OCI-LY1 (cell line): ENCODE data around the gene SPATA31D4.

ENCODE experiments used
- H2AFZ ChIP-seq: fragments of 200-600 bp; sonication (generic), shearing (Covaris generic); 2 replicates; pipeline ENCODE4 v1.6.0; 2014; ENCODE audit warnings: antibody characterized with exemption, mild to moderate bottlenecking, low read length
- H3F3A ChIP-seq: fragments of 200-600 bp; sonication (generic), shearing (Covaris generic); 2 replicates; pipeline ENCODE4 v1.6.0; 2014; ENCODE audit warnings: mild to moderate bottlenecking, antibody characterized with exemption, low read length, moderate library complexity; ENCODE audit not compliant: insufficient read depth
- H3K27ac ChIP-seq: fragments of 200-600 bp; sonication (generic); 2 replicates; pipeline ENCODE4 v1.5.1; 2014; ENCODE audit warnings: low read length, mixed run types, mild to moderate bottlenecking, low read depth; ENCODE audit not compliant: poor library complexity, severe bottlenecking
- H3K27me3 ChIP-seq: fragments of 200-600 bp; sonication (generic); 2 replicates; pipeline ENCODE4 v1.6.0; 2014; ENCODE audit warnings: antibody characterized with exemption, mild to moderate bottlenecking, low read length, moderate library complexity; ENCODE audit not compliant: insufficient read depth
- H3K36me3 ChIP-seq: fragments of 200-600 bp; sonication (generic); 2 replicates; pipeline ENCODE4 v1.6.1; 2014; ENCODE audit warnings: mild to moderate bottlenecking, antibody characterized with exemption, low read length, moderate library complexity, mixed read lengths; ENCODE audit not compliant: insufficient read depth
- H3K4me1 ChIP-seq: fragments of 200-600 bp; sonication (generic); 2 replicates; pipeline ENCODE4 v1.5.1; 2014; ENCODE audit warnings: mild to moderate bottlenecking, low read length, moderate library complexity; ENCODE audit not compliant: insufficient read depth, severe bottlenecking
- H3K4me2 ChIP-seq: fragments of 200-600 bp; sonication (generic), shearing (Covaris generic); 2 replicates; pipeline ENCODE4 v1.6.1; 2014; ENCODE audit warnings: low read length
- H3K4me3 ChIP-seq: fragments of 200-600 bp; sonication (generic); 2 replicates; pipeline ENCODE4 v1.5.1; 2014; ENCODE audit warnings: low read length, low read depth, mild to moderate bottlenecking, mixed read lengths; ENCODE audit not compliant: poor library complexity, severe bottlenecking
- H3K79me2 ChIP-seq: fragments of 200-600 bp; shearing (Covaris generic); 2 replicates; pipeline ENCODE4 v1.6.1; 2016; ENCODE audit warnings: mixed run types, low read length, mixed read lengths; ENCODE audit not compliant: insufficient read depth
- H3K9ac ChIP-seq: fragments of 200-600 bp; sonication (generic), shearing (Covaris generic); 2 replicates; pipeline ENCODE4 v1.6.1; 2014; ENCODE audit warnings: mild to moderate bottlenecking, low read length, mixed read lengths
- H3K9me2 ChIP-seq: fragments of 200-600 bp; sonication (generic), shearing (Covaris generic); 2 replicates; pipeline ENCODE4 v1.6.1; 2014; ENCODE audit warnings: low read depth, mild to moderate bottlenecking, low read length, mixed read lengths
- H3K9me3 ChIP-seq: fragments of 200-600 bp; shearing (Covaris generic); 2 replicates; pipeline ENCODE4 v1.6.1; 2014; ENCODE audit warnings: low read length, mixed read lengths
- H4K20me1 ChIP-seq: fragments of 200-600 bp; sonication (generic), shearing (Covaris generic); 2 replicates; pipeline ENCODE4 v1.6.0; 2016; ENCODE audit warnings: mild to moderate bottlenecking, low read length; ENCODE audit not compliant: insufficient read depth
- EZH2 ChIP-seq: fragments of 200-600 bp; sonication (generic), shearing (Covaris generic); IDR thresholded peaks from 2 replicates; pipeline ENCODE4 v1.8.0; 2017; ENCODE audit warnings: borderline replicate concordance, mixed run types, mild to moderate bottlenecking, antibody characterized with exemption, low read length, moderate library complexity, mixed read lengths
- TF ChIP-seq, protein P1 (sequence below): fragments of 200-600 bp; sonication (generic), shearing (Covaris generic); IDR thresholded peaks from 2 replicates; pipeline ENCODE4 v1.5.1; 2017; ENCODE audit warnings: mild to moderate bottlenecking, antibody characterized with exemption, low read length, moderate library complexity, mixed read lengths

The SPATA31D4 gene

DNA sequence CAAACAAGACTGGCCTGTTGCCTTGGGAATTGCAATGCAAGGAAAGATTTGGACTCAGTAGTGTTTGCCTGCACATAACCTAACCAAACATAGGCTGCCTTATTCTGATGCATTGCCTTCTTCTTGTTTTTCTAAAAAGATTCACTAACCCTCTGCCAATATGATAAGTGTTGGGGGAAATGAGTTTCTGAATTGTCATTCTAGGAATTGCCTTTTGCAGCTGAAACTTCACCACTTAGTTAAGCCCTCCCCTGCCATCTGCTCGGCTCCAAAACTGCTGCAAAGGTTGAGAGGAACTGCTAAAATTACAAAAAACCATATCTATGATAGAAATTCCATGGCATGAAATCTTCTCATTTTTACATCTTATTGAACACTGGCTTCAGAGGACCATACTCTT is 41.6 kb upstream of the SPATA31D4 start:
- no peaks in the 10 kb centered on the region for H3K9me3 ChIP-seq
- no peaks in the 10 kb centered on the region for H3K27me3 ChIP-seq
- no peak overlapping the region for H3K4me3 ChIP-seq
- no peaks in the 10 kb centered on the region for H3K79me2 ChIP-seq
- no peak overlapping the region for H3K9ac ChIP-seq
- H3K36me3 ChIP-seq = no peaks in the 10 kb centered on the region
- H3K4me2 ChIP-seq = no peak overlapping the region
- TF ChIP-seq, protein P1, sequence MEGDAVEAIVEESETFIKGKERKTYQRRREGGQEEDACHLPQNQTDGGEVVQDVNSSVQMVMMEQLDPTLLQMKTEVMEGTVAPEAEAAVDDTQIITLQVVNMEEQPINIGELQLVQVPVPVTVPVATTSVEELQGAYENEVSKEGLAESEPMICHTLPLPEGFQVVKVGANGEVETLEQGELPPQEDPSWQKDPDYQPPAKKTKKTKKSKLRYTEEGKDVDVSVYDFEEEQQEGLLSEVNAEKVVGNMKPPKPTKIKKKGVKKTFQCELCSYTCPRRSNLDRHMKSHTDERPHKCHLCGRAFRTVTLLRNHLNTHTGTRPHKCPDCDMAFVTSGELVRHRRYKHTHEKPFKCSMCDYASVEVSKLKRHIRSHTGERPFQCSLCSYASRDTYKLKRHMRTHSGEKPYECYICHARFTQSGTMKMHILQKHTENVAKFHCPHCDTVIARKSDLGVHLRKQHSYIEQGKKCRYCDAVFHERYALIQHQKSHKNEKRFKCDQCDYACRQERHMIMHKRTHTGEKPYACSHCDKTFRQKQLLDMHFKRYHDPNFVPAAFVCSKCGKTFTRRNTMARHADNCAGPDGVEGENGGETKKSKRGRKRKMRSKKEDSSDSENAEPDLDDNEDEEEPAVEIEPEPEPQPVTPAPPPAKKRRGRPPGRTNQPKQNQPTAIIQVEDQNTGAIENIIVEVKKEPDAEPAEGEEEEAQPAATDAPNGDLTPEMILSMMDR = no peak
- no peak for TF ChIP-seq EZH2
- no peaks in the 10 kb centered on the region for H3K9me2 ChIP-seq
- H3K4me1 ChIP-seq = peaks cover 5% of the 10 kb centered on the region
- no peak overlapping the region for H2AFZ ChIP-seq
- no peaks in the 10 kb centered on the region for H3F3A ChIP-seq
- H4K20me1 ChIP-seq = no peaks in the 10 kb centered on the region
- H3K27ac ChIP-seq = no peak overlapping the region

DNA sequence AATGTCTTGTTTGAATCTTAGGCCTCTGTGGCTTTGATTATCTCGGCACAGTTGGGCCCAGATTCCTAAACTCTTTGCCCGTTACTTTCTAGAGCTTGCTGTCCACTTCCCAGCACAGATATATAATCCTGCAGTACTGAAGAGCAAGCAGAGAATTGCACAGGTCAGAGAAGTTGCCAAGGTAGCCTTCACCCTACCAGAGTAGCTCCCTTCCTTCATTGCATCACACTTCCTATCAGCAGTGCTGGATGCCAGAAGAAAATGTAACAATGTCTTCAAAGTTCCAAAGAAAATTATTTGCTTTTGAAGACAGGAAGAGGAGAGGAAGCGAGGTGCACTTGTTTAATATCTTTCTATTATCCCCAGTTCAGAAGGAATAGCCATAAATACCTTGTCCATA is 38.1 kb upstream of the SPATA31D4 start:
- Histone ChIP-seq H2AFZ (no peak overlapping the region), H3K9me3 (no peaks in the 10 kb centered on the region), H3K9ac (no peak overlapping the region), H3K79me2 (no peaks in the 10 kb centered on the region), H3K9me2 (no peaks in the 10 kb centered on the region), H3K36me3 (no peaks in the 10 kb centered on the region), H3K4me1 (no peaks in the 10 kb centered on the region), H3K27ac (no peak overlapping the region), H3K4me3 (no peak overlapping the region), H3K4me2 (no peak overlapping the region), H3K27me3 (no peaks in the 10 kb centered on the region), H4K20me1 (no peaks in the 10 kb centered on the region), H3F3A (no peaks in the 10 kb centered on the region)
- TF ChIP-seq EZH2 = no peak
- TF ChIP-seq, protein P1 = no peak

DNA sequence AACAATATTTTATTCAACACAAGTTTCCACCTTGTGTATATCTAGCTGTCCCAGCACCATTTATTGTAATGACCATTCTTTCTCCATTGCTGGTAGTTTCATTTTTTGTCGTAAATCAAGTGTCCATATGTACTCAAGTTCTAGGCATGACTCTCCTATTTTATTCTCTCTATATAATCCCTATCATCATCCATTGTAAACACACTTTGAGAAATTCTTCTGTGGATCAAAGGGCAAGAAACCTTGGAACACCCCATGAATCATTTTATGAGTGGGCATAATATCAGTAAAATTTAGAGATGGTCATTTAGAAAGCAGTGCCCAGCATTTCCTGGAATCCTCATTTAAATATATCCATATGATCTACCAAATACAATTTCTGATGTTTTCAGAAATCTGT is 35.8 kb upstream of the SPATA31D4 start:
- Histone ChIP-seq H3K36me3 (no peaks in the 10 kb centered on the region), H4K20me1 (no peaks in the 10 kb centered on the region), H3K9me3 (no peaks in the 10 kb centered on the region), H3K79me2 (no peaks in the 10 kb centered on the region), H3K9ac (no peak overlapping the region), H3F3A (no peaks in the 10 kb centered on the region), H3K4me1 (no peaks in the 10 kb centered on the region), H3K27me3 (no peaks in the 10 kb centered on the region), H3K4me2 (no peak overlapping the region), H3K4me3 (no peak overlapping the region), H3K9me2 (no peaks in the 10 kb centered on the region), H2AFZ (no peak overlapping the region), H3K27ac (no peak overlapping the region)
- TF ChIP-seq EZH2 = no peak

DNA sequence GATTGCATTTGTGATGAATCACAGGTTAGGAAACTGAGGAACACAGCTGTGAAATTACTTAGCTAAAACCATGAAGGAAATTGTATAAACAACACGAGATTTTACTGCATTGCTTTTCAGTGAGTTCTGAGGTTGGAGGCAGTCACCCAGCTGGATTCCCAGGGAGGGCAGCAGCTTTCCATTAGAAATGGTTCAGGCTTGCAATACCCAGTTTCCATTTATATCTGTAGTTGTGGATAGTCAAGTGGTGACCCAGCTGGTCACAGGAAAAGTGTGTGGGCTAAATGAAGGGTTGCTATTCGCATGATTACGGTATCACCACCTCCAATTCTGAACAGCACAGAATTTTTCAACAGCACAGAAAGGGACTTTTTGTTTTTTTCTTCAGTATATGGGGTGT is 34.3 kb upstream of the SPATA31D4 start:
- H3F3A ChIP-seq = no peaks in the 10 kb centered on the region
- no peaks in the 10 kb centered on the region for H3K27me3 ChIP-seq
- H3K9me3 ChIP-seq = no peaks in the 10 kb centered on the region
- no peaks in the 10 kb centered on the region for H3K36me3 ChIP-seq
- no peaks in the 10 kb centered on the region for H3K79me2 ChIP-seq
- no peak overlapping the region for H3K4me3 ChIP-seq
- H3K27ac ChIP-seq = no peak overlapping the region
- H3K4me1 ChIP-seq = no peaks in the 10 kb centered on the region
- H4K20me1 ChIP-seq = no peaks in the 10 kb centered on the region
- no peaks in the 10 kb centered on the region for H3K9me2 ChIP-seq
- no peak overlapping the region for H3K9ac ChIP-seq
- no peak overlapping the region for H3K4me2 ChIP-seq
- H2AFZ ChIP-seq = no peak overlapping the region
- TF ChIP-seq, protein P1 = no peak
- TF ChIP-seq EZH2 = no peak
